Measurements from ENCODE around the gene BOD1L1.

GRCh38 chr4:13529128-13529919, 98.2 kb downstream of the BOD1L1 start:
- TF ChIP-seq, protein P1, sequence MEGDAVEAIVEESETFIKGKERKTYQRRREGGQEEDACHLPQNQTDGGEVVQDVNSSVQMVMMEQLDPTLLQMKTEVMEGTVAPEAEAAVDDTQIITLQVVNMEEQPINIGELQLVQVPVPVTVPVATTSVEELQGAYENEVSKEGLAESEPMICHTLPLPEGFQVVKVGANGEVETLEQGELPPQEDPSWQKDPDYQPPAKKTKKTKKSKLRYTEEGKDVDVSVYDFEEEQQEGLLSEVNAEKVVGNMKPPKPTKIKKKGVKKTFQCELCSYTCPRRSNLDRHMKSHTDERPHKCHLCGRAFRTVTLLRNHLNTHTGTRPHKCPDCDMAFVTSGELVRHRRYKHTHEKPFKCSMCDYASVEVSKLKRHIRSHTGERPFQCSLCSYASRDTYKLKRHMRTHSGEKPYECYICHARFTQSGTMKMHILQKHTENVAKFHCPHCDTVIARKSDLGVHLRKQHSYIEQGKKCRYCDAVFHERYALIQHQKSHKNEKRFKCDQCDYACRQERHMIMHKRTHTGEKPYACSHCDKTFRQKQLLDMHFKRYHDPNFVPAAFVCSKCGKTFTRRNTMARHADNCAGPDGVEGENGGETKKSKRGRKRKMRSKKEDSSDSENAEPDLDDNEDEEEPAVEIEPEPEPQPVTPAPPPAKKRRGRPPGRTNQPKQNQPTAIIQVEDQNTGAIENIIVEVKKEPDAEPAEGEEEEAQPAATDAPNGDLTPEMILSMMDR (conservative IDR thresholded peaks at IDR 0.05; ENCODE audit: low read depth, low read length) = no peak
- no peak for TF ChIP-seq EZH2 (IDR thresholded peaks at IDR 0.05; ENCODE audit: low read length, unreplicated experiment)
- TF ChIP-seq EZH2phosphoT487 (IDR thresholded peaks at IDR 0.05; ENCODE audit: borderline replicate concordance, low read length) = no peak

Measured in PC-3 (cell line).